Mucosa of stomach (tissue), 1 donor: ENCODE results near the gene TTC21A.

ENCODE experiments used
- H3K27me3 ChIP-seq: one replicate; pipeline ENCODE4 v1.7.0; 2013; ENCODE audit warnings: mild to moderate bottlenecking, low read length; ENCODE audit not compliant: control insufficient read depth, insufficient read depth
- H3K36me3 ChIP-seq: one replicate; pipeline ENCODE4 v1.7.0; 2013; ENCODE audit warnings: low read length; ENCODE audit not compliant: control insufficient read depth, insufficient read depth
- H3K4me1 ChIP-seq: one replicate; pipeline ENCODE4 v1.7.0; 2013; ENCODE audit warnings: mild to moderate bottlenecking, low read length; ENCODE audit not compliant: control insufficient read depth, insufficient read depth
- H3K4me3 ChIP-seq: one replicate; pipeline ENCODE4 v1.7.0; 2013; ENCODE audit warnings: low read length
- H3K9ac ChIP-seq: one replicate; pipeline ENCODE4 v1.7.0; 2013; ENCODE audit warnings: mild to moderate bottlenecking, low read length, moderate library complexity
- H3K9me3 ChIP-seq: one replicate; pipeline ENCODE4 v1.7.0; 2013; ENCODE audit warnings: mild to moderate bottlenecking, low read length, moderate library complexity; ENCODE audit not compliant: control insufficient read depth
- donor health status: Pancreatic carcinoma.

The TTC21A gene

DNA sequence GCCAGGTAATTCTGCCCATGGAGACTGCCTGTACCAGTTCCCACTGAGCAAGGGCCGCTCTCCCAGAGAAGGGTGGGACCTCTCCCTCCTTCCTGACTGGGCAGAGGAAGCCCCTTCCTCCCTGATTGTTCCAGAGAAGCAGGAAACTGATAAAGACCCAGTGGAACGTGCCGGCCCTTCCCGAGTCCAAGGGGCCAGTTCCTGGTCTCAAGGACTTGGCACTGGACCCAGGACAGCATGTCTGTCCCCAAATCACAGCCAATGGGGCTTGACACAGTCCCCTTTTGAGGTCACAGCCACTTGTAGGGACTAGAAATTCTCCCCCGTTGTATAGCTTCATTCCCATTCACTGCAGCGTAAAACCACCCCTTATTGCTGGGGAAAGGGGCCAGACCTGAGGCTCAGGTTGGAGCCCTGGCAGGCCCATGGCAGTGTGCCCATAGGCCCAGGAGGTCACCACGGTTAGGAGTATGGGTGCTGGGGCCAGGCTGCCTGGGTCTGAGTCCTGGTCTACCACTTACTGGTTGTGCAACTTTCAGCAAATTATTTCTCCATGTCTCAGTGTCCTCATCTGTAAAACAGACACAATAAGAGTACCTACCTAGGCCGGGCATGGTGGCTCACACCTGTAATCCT is 27.8 kb downstream of the TTC21A start:
- no peak overlapping the region for H3K4me3 ChIP-seq
- H3K9me3 ChIP-seq, result no peaks in the 10 kb centered on the region
- no peaks in the 10 kb centered on the region for H3K36me3 ChIP-seq
- H3K9ac ChIP-seq, result no peak overlapping the region
- no peaks in the 10 kb centered on the region for H3K27me3 ChIP-seq
- peaks cover 23% of the 10 kb centered on the region for H3K4me1 ChIP-seq

DNA sequence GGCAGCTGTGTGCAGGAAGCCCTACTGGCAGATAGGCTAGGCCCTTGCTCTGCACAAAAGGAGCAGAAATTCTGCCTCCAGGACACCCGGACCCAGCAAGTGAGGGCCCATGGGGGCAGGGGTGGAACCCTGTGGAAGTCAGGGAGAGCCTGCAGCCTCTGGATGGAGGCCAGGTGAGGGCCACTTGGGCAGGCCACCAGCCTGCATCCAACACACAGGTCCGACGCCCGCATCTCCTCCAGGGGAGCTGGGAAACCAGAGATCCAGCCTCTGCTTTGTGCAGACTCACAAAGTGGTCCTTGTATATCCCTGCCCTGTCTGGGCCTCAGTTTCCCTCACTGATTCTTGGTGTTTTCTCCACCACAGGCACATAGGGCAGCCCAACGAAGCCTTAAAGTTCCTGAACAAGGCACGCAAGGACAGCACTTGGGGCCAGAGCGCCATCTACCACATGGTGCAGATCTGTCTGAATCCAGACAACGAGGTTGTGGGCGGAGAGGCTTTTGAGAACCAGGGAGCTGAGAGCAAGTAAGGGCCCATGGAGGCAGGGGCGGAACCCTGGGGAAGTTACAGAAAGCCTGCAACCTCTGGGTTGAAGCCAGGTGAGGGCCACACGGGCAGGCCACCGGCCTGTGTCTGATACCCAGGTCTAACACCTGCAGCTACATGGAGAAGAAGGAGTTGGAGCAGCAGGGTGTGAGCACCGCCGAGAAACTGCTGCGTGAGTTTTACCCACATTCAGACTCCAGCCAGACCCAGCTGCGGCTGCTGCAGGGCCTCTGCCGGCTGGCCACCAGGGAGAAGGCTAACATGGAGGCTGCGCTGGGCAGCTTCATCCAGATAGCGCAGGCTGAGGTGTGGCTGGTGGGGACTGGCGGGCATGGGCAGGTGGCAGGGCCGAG is 29.3 kb downstream of the TTC21A start:
- Histone ChIP-seq H3K9ac (no peak overlapping the region), H3K4me1 (peaks cover 30% of the 10 kb centered on the region), H3K4me3 (no peak overlapping the region), H3K36me3 (no peaks in the 10 kb centered on the region), H3K27me3 (no peaks in the 10 kb centered on the region), H3K9me3 (no peaks in the 10 kb centered on the region)

DNA sequence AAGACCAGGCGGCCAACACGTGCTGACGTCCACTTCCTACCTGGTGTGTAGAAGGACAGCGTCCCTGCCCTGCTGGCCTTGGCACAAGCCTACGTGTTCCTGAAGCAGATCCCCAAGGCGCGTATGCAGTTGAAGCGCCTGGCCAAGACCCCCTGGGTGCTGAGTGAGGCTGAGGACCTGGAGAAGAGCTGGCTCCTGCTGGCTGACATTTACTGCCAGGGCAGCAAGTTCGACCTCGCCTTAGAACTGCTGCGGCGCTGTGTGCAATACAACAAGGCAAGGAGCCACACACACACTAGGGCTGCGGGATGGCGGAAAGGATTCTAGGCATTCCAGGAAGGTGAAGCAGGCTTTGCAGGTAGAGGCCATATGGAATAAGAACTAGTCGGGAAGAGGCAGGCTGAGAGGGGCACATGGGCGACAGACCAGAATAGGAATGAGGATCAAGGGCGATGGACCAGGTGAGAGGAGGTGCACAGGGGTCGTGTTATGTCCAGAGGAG is 30.0 kb downstream of the TTC21A start:
- H3K9me3 ChIP-seq, result no peaks in the 10 kb centered on the region
- H3K36me3 ChIP-seq, result peaks cover 6% of the 10 kb centered on the region
- peaks cover 31% of the 10 kb centered on the region for H3K4me1 ChIP-seq
- no peak overlapping the region for H3K4me3 ChIP-seq
- H3K9ac ChIP-seq, result no peak overlapping the region
- no peaks in the 10 kb centered on the region for H3K27me3 ChIP-seq

DNA sequence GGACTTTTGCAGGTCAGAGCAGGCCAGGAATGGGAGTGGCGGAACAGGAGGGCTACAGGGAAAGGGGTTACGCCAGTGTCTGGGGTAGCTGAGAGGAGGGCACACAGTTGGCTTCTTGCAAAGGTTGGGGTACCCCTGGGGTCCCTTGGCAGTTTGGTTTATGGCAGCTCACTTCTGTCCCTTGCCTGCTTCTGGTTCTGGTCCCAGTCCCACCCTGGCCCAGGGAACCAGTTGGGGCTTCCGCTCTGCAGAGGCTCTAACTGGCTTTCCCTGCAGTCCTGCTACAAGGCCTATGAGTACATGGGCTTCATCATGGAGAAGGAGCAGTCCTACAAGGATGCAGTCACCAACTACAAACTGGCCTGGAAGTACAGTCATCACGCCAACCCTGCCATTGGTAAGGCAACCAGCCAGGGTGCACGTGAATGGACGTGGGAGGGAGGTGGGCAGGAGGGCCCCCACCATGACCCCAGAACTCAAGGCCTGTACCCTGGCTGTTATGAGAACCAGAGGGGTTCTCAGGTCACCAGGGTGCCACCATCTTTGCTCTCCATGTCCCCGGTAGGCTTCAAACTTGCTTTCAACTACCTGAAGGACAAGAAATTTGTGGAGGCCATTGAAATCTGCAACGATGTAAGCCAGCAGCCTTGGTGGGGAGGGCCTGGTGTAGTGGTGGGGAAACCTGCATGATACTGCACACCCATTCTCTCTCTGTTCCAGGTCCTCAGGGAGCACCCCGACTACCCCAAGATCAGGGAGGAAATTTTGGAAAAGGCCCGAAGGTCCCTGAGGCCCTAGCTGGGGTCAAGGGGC is 30.7 kb downstream of the TTC21A start:
- no peak overlapping the region for H3K4me3 ChIP-seq
- peaks cover 13% of the 10 kb centered on the region for H3K36me3 ChIP-seq
- H3K9me3 ChIP-seq, result no peaks in the 10 kb centered on the region
- no peaks in the 10 kb centered on the region for H3K27me3 ChIP-seq
- H3K9ac ChIP-seq, result no peak overlapping the region
- H3K4me1 ChIP-seq, result peaks cover 36% of the 10 kb centered on the region

DNA sequence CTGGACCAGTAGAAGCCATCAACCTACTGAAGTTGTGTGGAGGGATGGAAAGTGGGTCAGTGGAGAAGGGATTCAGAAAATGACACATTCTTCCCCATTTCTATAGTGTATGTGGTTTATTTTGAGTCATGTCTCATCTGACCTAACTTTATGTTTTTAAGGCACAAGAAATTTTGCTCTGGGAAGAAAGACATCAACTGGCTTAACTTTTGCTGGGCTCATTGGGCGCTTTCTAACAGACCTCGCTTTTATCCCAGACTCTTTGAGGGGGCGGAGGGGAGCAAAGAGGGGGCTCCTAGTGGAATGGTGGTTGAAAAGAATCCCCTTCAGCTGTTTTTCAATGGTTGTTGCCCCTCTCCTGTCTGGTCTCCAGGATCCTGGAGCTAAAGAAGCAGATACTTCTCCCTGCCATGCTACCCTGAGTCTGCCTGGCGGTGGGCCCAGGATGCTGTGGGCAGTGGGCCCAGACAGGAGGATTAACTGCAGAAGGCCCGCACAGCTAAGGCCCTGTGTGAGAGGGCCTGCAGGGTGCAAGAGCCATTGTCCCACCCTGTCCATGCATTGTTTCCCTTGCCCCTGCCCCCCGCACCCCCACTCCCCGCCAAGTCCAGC is 31.4 kb downstream of the TTC21A start:
- H3K9ac ChIP-seq, result no peak overlapping the region
- H3K9me3 ChIP-seq, result no peaks in the 10 kb centered on the region
- H3K27me3 ChIP-seq, result no peaks in the 10 kb centered on the region
- H3K4me3 ChIP-seq, result no peak overlapping the region
- peaks cover 20% of the 10 kb centered on the region for H3K36me3 ChIP-seq
- peaks cover 39% of the 10 kb centered on the region for H3K4me1 ChIP-seq

DNA sequence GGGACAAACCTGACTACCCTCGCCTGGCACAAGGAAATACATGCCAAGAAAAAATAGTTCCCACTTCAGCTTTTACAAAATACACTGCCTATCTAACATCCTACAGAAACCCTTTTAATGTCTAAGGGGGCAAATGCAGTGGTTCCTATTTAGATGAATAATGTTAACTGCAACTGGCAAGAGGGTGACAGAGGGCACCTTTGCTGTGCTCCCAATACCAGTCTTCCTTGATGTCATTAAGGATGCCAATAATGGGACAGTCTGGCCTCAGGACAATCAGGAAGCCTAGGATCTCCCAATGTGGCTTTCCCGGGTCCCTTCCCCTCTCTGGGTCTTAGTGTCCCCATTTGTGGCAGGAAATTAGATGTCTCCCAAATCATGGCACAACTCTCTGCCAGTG is 32.0 kb downstream of the TTC21A start:
- no peaks in the 10 kb centered on the region for H3K9me3 ChIP-seq
- no peak overlapping the region for H3K4me3 ChIP-seq
- peaks cover 39% of the 10 kb centered on the region for H3K4me1 ChIP-seq
- H3K36me3 ChIP-seq, result peaks cover 25% of the 10 kb centered on the region
- H3K27me3 ChIP-seq, result no peaks in the 10 kb centered on the region
- no peak overlapping the region for H3K9ac ChIP-seq

DNA sequence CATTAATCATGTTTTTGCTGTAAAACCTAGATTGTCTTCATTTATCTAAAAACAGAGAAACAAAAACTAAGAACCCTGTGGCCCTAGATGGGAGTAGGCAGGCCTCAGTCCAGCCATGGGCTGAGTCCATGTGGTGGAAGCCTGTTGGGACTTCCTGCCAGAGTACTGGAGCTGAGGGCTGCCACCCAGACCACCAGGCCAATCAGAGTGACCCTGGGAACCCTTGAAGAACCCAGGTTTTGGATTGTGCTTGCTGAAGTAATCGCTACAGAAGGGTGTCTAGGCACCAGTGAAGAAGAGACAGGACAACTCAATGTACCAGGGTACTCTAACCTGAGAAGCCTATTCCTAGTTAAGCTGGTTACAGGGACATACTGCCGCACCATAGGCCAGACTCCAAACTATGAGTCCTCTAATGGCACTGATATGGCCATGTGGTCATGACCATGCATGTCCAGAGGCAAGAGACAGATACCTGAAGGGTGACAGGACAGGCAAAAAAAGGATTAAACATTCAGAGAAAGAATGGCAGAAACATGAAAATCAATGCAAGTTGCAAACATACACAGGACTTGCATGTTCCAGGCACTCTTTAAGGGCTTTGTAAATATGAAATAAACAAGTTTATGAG is 33.0 kb downstream of the TTC21A start:
- Histone ChIP-seq H3K4me1 (peaks cover 39% of the 10 kb centered on the region), H3K4me3 (no peak overlapping the region), H3K27me3 (no peaks in the 10 kb centered on the region), H3K9me3 (no peaks in the 10 kb centered on the region), H3K9ac (peak overlapping the region; percentile 56), H3K36me3 (peaks cover 27% of the 10 kb centered on the region)

DNA sequence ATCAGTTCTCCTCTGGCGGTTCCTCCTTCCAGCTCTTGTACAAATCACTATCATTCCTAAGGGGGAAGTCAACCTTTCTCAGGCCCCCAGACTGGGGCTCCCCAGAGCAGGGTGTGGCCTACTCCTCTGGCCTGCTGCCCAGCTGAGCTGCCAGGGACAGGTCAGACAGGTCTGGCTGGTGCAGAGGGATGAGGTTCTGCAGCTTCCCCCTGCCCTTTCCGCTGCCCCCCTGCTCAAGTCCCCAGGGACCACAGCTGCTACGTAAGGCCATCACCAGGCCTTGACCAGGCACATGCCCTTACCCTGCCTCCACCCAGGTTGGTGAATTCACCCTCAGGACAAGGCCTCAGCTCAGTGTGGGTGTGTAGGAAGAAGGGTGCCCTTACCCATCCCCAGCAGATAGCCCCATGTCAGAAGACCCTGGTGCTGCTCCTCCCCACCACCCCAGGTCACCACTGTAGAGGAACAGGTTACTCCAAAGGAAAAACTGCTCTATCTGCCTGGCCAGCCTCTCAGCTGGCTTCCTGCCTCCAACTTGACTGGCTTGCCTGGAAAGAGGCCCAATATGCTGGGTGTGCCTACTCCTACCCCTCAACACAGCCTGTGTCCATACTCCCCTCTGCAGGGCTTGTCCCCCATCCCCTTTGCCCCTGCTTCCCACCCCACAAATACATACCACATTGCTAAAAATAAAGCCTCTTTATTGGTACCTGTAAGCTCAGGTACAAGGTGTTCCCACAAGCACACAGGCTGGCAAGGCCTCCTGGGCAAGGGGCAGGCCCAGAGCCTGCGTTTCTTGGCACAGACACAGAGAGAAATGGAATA is 33.9 kb downstream of the TTC21A start:
- H3K9ac ChIP-seq, result peak overlapping the region; percentile 56
- H3K4me1 ChIP-seq, result peaks cover 49% of the 10 kb centered on the region
- H3K36me3 ChIP-seq, result peaks cover 32% of the 10 kb centered on the region
- no peak overlapping the region for H3K4me3 ChIP-seq
- no peaks in the 10 kb centered on the region for H3K9me3 ChIP-seq
- H3K27me3 ChIP-seq, result no peaks in the 10 kb centered on the region

DNA sequence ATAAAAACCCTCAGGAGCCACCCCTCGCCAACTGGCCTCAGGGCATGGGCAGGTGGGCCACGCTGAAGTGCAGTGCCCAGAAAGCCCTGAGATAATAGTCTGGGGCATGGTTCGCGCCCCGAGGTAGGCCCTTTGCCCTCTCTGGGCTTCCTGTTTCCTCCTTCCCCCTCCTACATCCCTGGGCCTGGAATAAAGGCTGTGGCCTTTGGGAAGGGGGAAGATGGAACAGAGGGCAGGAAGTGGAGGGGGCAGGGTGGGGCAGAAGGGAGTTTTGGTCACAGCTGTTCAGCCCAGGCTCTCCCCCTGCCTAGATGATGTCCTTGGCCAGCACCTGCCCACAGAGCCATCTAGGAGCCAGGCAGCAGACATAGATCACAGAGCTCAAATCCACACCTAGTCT is 34.6 kb downstream of the TTC21A start:
- H3K9ac ChIP-seq, result peak overlapping the region; percentile 56

DNA sequence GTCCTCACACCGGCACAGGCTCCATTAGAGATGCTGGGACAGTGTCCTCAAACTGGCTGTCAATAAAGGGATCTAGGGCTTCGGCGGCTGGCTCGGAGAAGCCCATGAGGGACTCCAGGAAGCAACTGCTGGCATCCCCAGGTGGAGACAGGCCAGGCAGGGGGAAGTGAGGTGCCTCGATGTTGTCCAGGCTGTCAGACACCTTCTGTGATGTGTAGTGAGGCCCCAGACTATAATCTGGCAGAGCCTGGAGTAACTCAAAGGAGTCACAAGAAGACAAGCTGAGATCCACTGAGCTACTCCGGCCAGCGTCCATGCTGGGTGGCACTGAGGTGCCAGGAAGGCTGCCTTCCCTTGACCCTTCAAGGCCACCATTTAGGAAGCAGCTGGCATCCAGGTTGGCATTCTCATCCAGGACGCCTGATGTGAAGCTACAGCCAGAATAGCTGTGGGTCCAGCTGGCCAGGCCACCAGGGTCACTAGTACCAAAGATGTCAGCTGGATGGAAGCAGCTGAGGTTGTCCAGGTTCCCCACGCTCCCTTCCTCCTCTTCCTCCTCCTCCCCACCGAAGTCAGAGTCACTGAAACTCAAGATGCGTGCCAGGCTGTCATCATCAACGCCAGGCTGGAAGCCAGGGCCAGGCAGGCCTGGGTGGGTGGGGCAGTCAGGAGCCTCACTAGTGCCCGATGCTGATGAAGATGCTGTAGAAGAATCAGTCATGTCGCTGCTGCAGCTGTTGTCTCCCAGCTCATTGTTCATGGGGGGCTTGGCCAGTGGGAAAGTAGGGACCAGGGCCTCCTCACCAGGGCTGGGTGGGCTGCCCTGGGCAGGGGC is 35.8 kb downstream of the TTC21A start:
- H3K27me3 ChIP-seq, result no peaks in the 10 kb centered on the region
- peaks cover 68% of the 10 kb centered on the region for H3K4me1 ChIP-seq
- no peak overlapping the region for H3K4me3 ChIP-seq
- no peaks in the 10 kb centered on the region for H3K9me3 ChIP-seq
- peak overlapping the region; percentile 56 for H3K9ac ChIP-seq
- H3K36me3 ChIP-seq, result peaks cover 32% of the 10 kb centered on the region

More for the DNA sequence above, 34.6 kb downstream of the TTC21A start:
- H3K36me3 ChIP-seq, result peaks cover 32% of the 10 kb centered on the region
- no peaks in the 10 kb centered on the region for H3K27me3 ChIP-seq
- H3K9me3 ChIP-seq, result no peaks in the 10 kb centered on the region
- peaks cover 56% of the 10 kb centered on the region for H3K4me1 ChIP-seq
- no peak overlapping the region for H3K4me3 ChIP-seq
